Parathyroid adenoma (tissue), 2 donors: ENCODE data around the gene BPIFB4.

Experiments used
- H2AFZ ChIP-seq: fragments of 300-600 bp; sonication (generic); one replicate; pipeline ENCODE4 v1.7.0; 2017; ENCODE audit warnings: antibody characterized with exemption, mild to moderate bottlenecking
- H3K27ac ChIP-seq: fragments of 300-600 bp; sonication (generic); one replicate; pipeline ENCODE4 v1.7.0; 2017
- H3K27me3 ChIP-seq: fragments of 300-600 bp; sonication (generic); one replicate; pipeline ENCODE4 v1.7.0; 2017; ENCODE audit warnings: low read length; ENCODE audit not compliant: control insufficient read depth, insufficient read depth
- H3K36me3 ChIP-seq: fragments of 300-600 bp; sonication (generic); one replicate; pipeline ENCODE4 v1.7.0; 2017; ENCODE audit warnings: low read length; ENCODE audit not compliant: control insufficient read depth, insufficient read depth
- H3K4me1 ChIP-seq: fragments of 300-600 bp; sonication (generic); one replicate; pipeline ENCODE4 v1.7.0; 2017; ENCODE audit warnings: control low read depth
- H3K4me2 ChIP-seq: fragments of 300-600 bp; sonication (generic); one replicate; pipeline ENCODE4 v1.7.0; 2017; ENCODE audit warnings: low read length
- H3K4me3 ChIP-seq: fragments of 300-600 bp; sonication (generic); one replicate; pipeline ENCODE4 v1.7.0; 2017; ENCODE audit warnings: low read depth, low read length
- H3K79me2 ChIP-seq: fragments of 300-600 bp; sonication (generic); one replicate; pipeline ENCODE4 v1.7.0; 2017; ENCODE audit warnings: control low read depth
- H3K9ac ChIP-seq: fragments of 300-600 bp; sonication (generic); one replicate; pipeline ENCODE4 v1.7.0; 2017; ENCODE audit warnings: mild to moderate bottlenecking
- H3K9me3 ChIP-seq: fragments of 300-600 bp; sonication (generic); one replicate; pipeline ENCODE4 v1.7.0; 2017; ENCODE audit warnings: low read length; ENCODE audit not compliant: control insufficient read depth
- CTCF ChIP-seq: fragments of 300-600 bp; sonication (generic); IDR thresholded peaks from one replicate; pipeline ENCODE4 v1.7.0; 2017; ENCODE audit warnings: antibody characterized with exemption, mild to moderate bottlenecking
- donor health status: primary hyperparathyroidism.

BPIFB4 gene

GRCh38 chr20:33127422-33128097 is 48.1 kb downstream of the BPIFB4 start:
- Histone ChIP-seq H3K9me3 (no peaks in the 10 kb centered on the region), H3K79me2 (no peaks in the 10 kb centered on the region), H2AFZ (no peak overlapping the region), H3K36me3 (no peaks in the 10 kb centered on the region), H3K9ac (no peak overlapping the region), H3K4me1 (no peaks in the 10 kb centered on the region), H3K27ac (no peak overlapping the region), H3K4me2 (no peak overlapping the region), H3K27me3 (no peaks in the 10 kb centered on the region), H3K4me3 (no peak overlapping the region)
- no peak for TF ChIP-seq CTCF

GRCh38 chr20:33130568-33131061 is 51.2 kb downstream of the BPIFB4 start:
- no peaks in the 10 kb centered on the region for H3K36me3 ChIP-seq
- no peak overlapping the region for H3K9ac ChIP-seq
- TF ChIP-seq CTCF: no peak
- H3K4me2 ChIP-seq: no peak overlapping the region
- H3K4me3 ChIP-seq: no peak overlapping the region
- no peak overlapping the region for H3K27ac ChIP-seq
- H2AFZ ChIP-seq: no peak overlapping the region
- H3K9me3 ChIP-seq: no peaks in the 10 kb centered on the region
- H3K27me3 ChIP-seq: no peaks in the 10 kb centered on the region
- no peaks in the 10 kb centered on the region for H3K79me2 ChIP-seq
- no peaks in the 10 kb centered on the region for H3K4me1 ChIP-seq

GRCh38 chr20:33131949-33132473 is 52.6 kb downstream of the BPIFB4 start:
- no peaks in the 10 kb centered on the region for H3K79me2 ChIP-seq
- H3K4me2 ChIP-seq: no peak overlapping the region
- H3K36me3 ChIP-seq: no peaks in the 10 kb centered on the region
- no peak for TF ChIP-seq CTCF
- H3K27ac ChIP-seq: no peak overlapping the region
- H3K9ac ChIP-seq: no peak overlapping the region
- H3K9me3 ChIP-seq: no peaks in the 10 kb centered on the region
- no peaks in the 10 kb centered on the region for H3K4me1 ChIP-seq
- H3K4me3 ChIP-seq: no peak overlapping the region
- H3K27me3 ChIP-seq: no peaks in the 10 kb centered on the region
- no peak overlapping the region for H2AFZ ChIP-seq

- H3K27me3 ChIP-seq: no peaks in the 10 kb centered on the region
- H2AFZ ChIP-seq: no peak overlapping the region
- H3K4me3 ChIP-seq: no peak overlapping the region
- no peak overlapping the region for H3K4me2 ChIP-seq
- H3K36me3 ChIP-seq: no peaks in the 10 kb centered on the region
- no peak overlapping the region for H3K9ac ChIP-seq
- TF ChIP-seq CTCF: no peak
- H3K9me3 ChIP-seq: no peaks in the 10 kb centered on the region
- no peaks in the 10 kb centered on the region for H3K4me1 ChIP-seq
- no peak overlapping the region for H3K27ac ChIP-seq
- H3K79me2 ChIP-seq: no peaks in the 10 kb centered on the region
These were observed 53.3 kb downstream of the BPIFB4 start for GRCh38 chr20:33132513-33133372.
